ENCODE results near the gene GPC5.
A peak's percentile ranks its signal among the peaks of the same experiment; 100 is the strongest.

The GPC5 gene

GRCh38 chr13:91357613-91358386, 40.6 kb upstream of the GPC5 start:
- H3K36me3 ChIP-seq (ENCODE audit: low read length): peaks cover 51% of the 10 kb centered on the region
- no peak overlapping the region for H3K4me3 ChIP-seq (ENCODE audit: insufficient read depth, low read length, poor library complexity, severe bottlenecking)
- no peak overlapping the region for H3K9ac ChIP-seq (ENCODE audit: low read length)
- peaks cover 9% of the 10 kb centered on the region; the same call in 1 of the 2 replicates for H3K79me2 ChIP-seq (ENCODE audit: insufficient read depth, low read length)
- H3K9me3 ChIP-seq (ENCODE audit: insufficient read depth, low read length): no peaks in the 10 kb centered on the region
- peak overlapping the region; percentile 40 for H3K27ac ChIP-seq (ENCODE audit: low read depth, low read length)
- no peak overlapping the region for H2AFZ ChIP-seq (ENCODE audit: low read depth, low read length, severe bottlenecking)
- H3K9me2 ChIP-seq (replicated peaks; ENCODE audit: insufficient read depth, low read length): no peaks in the 10 kb centered on the region
- no peak for TF ChIP-seq CTCF (IDR thresholded peaks at IDR 0.05; ENCODE audit: insufficient read depth, low read length, poor library complexity, severe bottlenecking)
- TF ChIP-seq EZH2phosphoT487 (conservative IDR thresholded peaks at IDR 0.05; ENCODE audit: low read length): no peak
- peaks cover 41% of the 10 kb centered on the region for H4K20me1 ChIP-seq (ENCODE audit: low read depth, low read length)
- H3K27me3 ChIP-seq (ENCODE audit: low read length): no peaks in the 10 kb centered on the region
- peaks cover 100% of the 10 kb centered on the region for H3F3A ChIP-seq (ENCODE audit: insufficient read depth)
- no peak overlapping the region for H3K4me2 ChIP-seq (ENCODE audit: low read depth, low read length, poor library complexity, severe bottlenecking)

- H3K9ac ChIP-seq (ENCODE audit: low read length): no peak overlapping the region
- 0 out of 2 replicates have a peak, but pooled peaks cover 5% of the 10 kb centered on the region for H3K79me2 ChIP-seq (ENCODE audit: insufficient read depth, low read length)
- no peak overlapping the region for H3K4me3 ChIP-seq (ENCODE audit: insufficient read depth, low read length, poor library complexity, severe bottlenecking)
- no peaks in the 10 kb centered on the region for H3K9me2 ChIP-seq (replicated peaks; ENCODE audit: insufficient read depth, low read length)
- peak overlapping the region; percentile 40 for H3K27ac ChIP-seq (ENCODE audit: low read depth, low read length)
- peaks cover 46% of the 10 kb centered on the region for H3K36me3 ChIP-seq (ENCODE audit: low read length)
- H3K27me3 ChIP-seq (ENCODE audit: low read length): no peaks in the 10 kb centered on the region
- no peak overlapping the region for H3K4me2 ChIP-seq (ENCODE audit: low read depth, low read length, poor library complexity, severe bottlenecking)
- no peaks in the 10 kb centered on the region for H3K9me3 ChIP-seq (ENCODE audit: insufficient read depth, low read length)
- no peak overlapping the region for H2AFZ ChIP-seq (ENCODE audit: low read depth, low read length, severe bottlenecking)
- peaks cover 100% of the 10 kb centered on the region for H3F3A ChIP-seq (ENCODE audit: insufficient read depth)
- no peak for TF ChIP-seq CTCF (IDR thresholded peaks at IDR 0.05; ENCODE audit: insufficient read depth, low read length, poor library complexity, severe bottlenecking)
- TF ChIP-seq EZH2phosphoT487 (conservative IDR thresholded peaks at IDR 0.05; ENCODE audit: low read length): no peak
- peaks cover 36% of the 10 kb centered on the region for H4K20me1 ChIP-seq (ENCODE audit: low read depth, low read length)
These were observed 40.0 kb upstream of the GPC5 start for GRCh38 chr13:91358387-91358782.

- Histone ChIP-seq H3K36me3 (ENCODE audit: low read length) (peaks cover 38% of the 10 kb centered on the region), H3K9ac (ENCODE audit: low read length) (no peak overlapping the region), H2AFZ (ENCODE audit: low read depth, low read length, severe bottlenecking) (no peak overlapping the region), H3K27me3 (ENCODE audit: low read length) (no peaks in the 10 kb centered on the region), H4K20me1 (ENCODE audit: low read depth, low read length) (peaks cover 29% of the 10 kb centered on the region), H3K27ac (ENCODE audit: low read depth, low read length) (no peak overlapping the region), H3K9me3 (ENCODE audit: insufficient read depth, low read length) (no peaks in the 10 kb centered on the region), H3F3A (ENCODE audit: insufficient read depth) (peaks cover 97% of the 10 kb centered on the region), H3K79me2 (ENCODE audit: insufficient read depth, low read length) (no peaks in the 10 kb centered on the region), H3K4me3 (ENCODE audit: insufficient read depth, low read length, poor library complexity, severe bottlenecking) (no peak overlapping the region), H3K9me2 (replicated peaks; ENCODE audit: insufficient read depth, low read length) (no peaks in the 10 kb centered on the region), H3K4me2 (ENCODE audit: low read depth, low read length, poor library complexity, severe bottlenecking) (no peak overlapping the region)
- no peak for TF ChIP-seq CTCF (IDR thresholded peaks at IDR 0.05; ENCODE audit: insufficient read depth, low read length, poor library complexity, severe bottlenecking)
These were observed 39.3 kb upstream of the GPC5 start for GRCh38 chr13:91359111-91359510.

All from SU-DHL-6 (cell line).